HepG2 (cell line): ENCODE measurements around the gene LBR. TPM values are rescaled to one million over a fixed set of nuclear protein-coding genes. Genes with fewer than 3 reads are reported as not detected.
A peak's percentile ranks its signal among the peaks of the same experiment; 100 is the strongest.

ENCODE experiments used
- ATAC-seq: fragments of 200-7000 bp; cut with Tn5 transposase; 3 replicates; pipeline ENCODE4 v1.9.1; 2020; ENCODE audit warnings: mild to moderate bottlenecking, moderate library complexity
- BruUV-seq: library from RNA; stranded (reverse); fragments of 400-500 nt; replicated peaks from 2 replicates; lab custom pipeline; 2021; lab: Mats Ljungman, UMichigan
- CTCF ChIA-PET: fragments of 300-600 bp; formaldehyde crosslinking; extraction: SDS; loops from one replicate; lab custom pipeline; 2021; ENCODE audit warnings: low total read pairs, inconsistent platforms, low intra/inter-chr PET ratio; lab: Yijun Ruan, JAX
- POLR2A ChIA-PET: fragments of 350-600 bp; sonication (Branson Sonifier 250); formaldehyde crosslinking; loops from one replicate; lab custom pipeline; 2020; ENCODE audit warnings: antibody characterized with exemption, inconsistent platforms; lab: Yijun Ruan, JAX
- DNase-seq: peaks from one replicate; pipeline ENCODE4 v3.0.0-alpha.2; 2015; ENCODE audit warnings: low spot score
- FAIRE-seq: peaks from 3 replicates; lab custom pipeline; 2011; peaks lifted over from hg19 to GRCh38; lab: Jason Lieb, UNC
- H2AFZ ChIP-seq: one replicate; pipeline ENCODE4 v1.6.1; 2011; ENCODE audit warnings: low read length, inconsistent platforms
- H3K27ac ChIP-seq: fragments of 300-600 bp; 3 replicates; pipeline ENCODE4 v1.8.0; 2011; ENCODE audit warnings: mixed run types, mild to moderate bottlenecking, mixed read lengths, low read length, inconsistent platforms; ENCODE audit not compliant: insufficient read depth; ENCODE audit errors: extremely low read length
- H3K27me3 ChIP-seq, 2 experiments: fragments of 200-600 bp in 1 of 2; 2 replicates in 1 of 2; 3 replicates in 1 of 2; pipeline versions ENCODE4 v1.6.0 to v1.8.0; 2011; ENCODE audit warnings: low read length in 2 of 2, mild to moderate bottlenecking in 2 of 2, moderate library complexity in 2 of 2, inconsistent platforms in 1 of 2; ENCODE audit not compliant: insufficient read depth in 2 of 2, control insufficient read depth in 1 of 2
- H3K36me3 ChIP-seq, 2 experiments: fragments of 200-600 bp in 1 of 2; replicated peaks in 1 of 2; 2 replicates in 1 of 2; 3 replicates in 1 of 2; pipeline versions ENCODE4 v1.5.1 to v1.8.0; 2011; ENCODE audit warnings: low read length in 2 of 2, inconsistent platforms in 1 of 2; ENCODE audit not compliant: insufficient read depth in 2 of 2, control insufficient read depth in 1 of 2
- H3K4me1 ChIP-seq: 2 replicates; pipeline ENCODE4 v1.5.1; 2012; ENCODE audit warnings: low read length, inconsistent platforms; ENCODE audit not compliant: insufficient read depth
- H3K4me2 ChIP-seq: 2 replicates; pipeline ENCODE4 v1.6.0; 2011; ENCODE audit warnings: low read depth, low read length, inconsistent platforms
- H3K4me3 ChIP-seq, 3 experiments: fragments of 200-600 bp in 1 of 3; sonication (generic), shearing (Covaris generic) in 1 of 3; replicated peaks in 1 of 3; 2 replicates each; pipeline ENCODE4 v1.5.1; 2011 to 2016; ENCODE audit warnings: low read length in 3 of 3, inconsistent platforms in 2 of 3, low read depth in 2 of 3, mild to moderate bottlenecking in 2 of 3, control low read depth in 1 of 3, mixed read lengths in 1 of 3; ENCODE audit not compliant: insufficient read depth in 1 of 3
- H3K79me2 ChIP-seq: one replicate; pipeline ENCODE4 v1.6.1; 2011; ENCODE audit warnings: low read length, inconsistent platforms; ENCODE audit not compliant: insufficient read depth
- H3K9ac ChIP-seq: 2 replicates; pipeline ENCODE4 v1.6.0; 2011; ENCODE audit warnings: mild to moderate bottlenecking, low read depth, low read length, inconsistent platforms; ENCODE audit not compliant: insufficient read depth
- H3K9me3 ChIP-seq: 2 replicates; pipeline ENCODE4 v1.5.1; 2012; ENCODE audit warnings: mild to moderate bottlenecking, low read length
- H4K20me1 ChIP-seq: 2 replicates; pipeline ENCODE4 v1.6.0; 2011; ENCODE audit warnings: inconsistent platforms, mild to moderate bottlenecking, low read length, moderate library complexity; ENCODE audit not compliant: insufficient read depth
- ARNT ChIP-seq: fragments of 450-650 bp; IDR thresholded peaks from 2 replicates; pipeline ENCODE4 v1.6.1; 2017
- HMGXB4 ChIP-seq, 2 experiments: sonication (generic) in 1 of 2; formaldehyde crosslinking in 1 of 2; IDR thresholded peaks; 2 replicates each; pipeline versions ENCODE4 v1.4.0 to v1.6.1; 2018 to 2020; ENCODE audit warnings: missing genetic modification reagents in 2 of 2, borderline replicate concordance in 1 of 2, low read depth in 1 of 2, mild to moderate bottlenecking in 1 of 2, missing biosample characterization in 1 of 2
- SOX5 ChIP-seq: IDR thresholded peaks from 2 replicates; pipeline ENCODE4 v1.6.1; 2016; ENCODE audit warnings: borderline replicate concordance
- ZKSCAN8 ChIP-seq: IDR thresholded peaks from 2 replicates; pipeline ENCODE4 v1.6.1; 2016; ENCODE audit warnings: borderline replicate concordance, missing genetic modification reagents, missing compliant biosample characterization
- ZNF567 ChIP-seq: sonication (generic); formaldehyde crosslinking; IDR thresholded peaks from 2 replicates; pipeline ENCODE4 v1.8.1; 2023; ENCODE audit warnings: mild to moderate bottlenecking, missing genetic modification reagents, borderline replicate concordance
- ZNF670 ChIP-seq: sonication (generic); formaldehyde crosslinking; IDR thresholded peaks from 2 replicates; pipeline ENCODE4 v1.8.0; 2022; ENCODE audit warnings: mild to moderate bottlenecking, missing genetic modification reagents, borderline replicate concordance
- ZSCAN25 ChIP-seq: sonication (generic); formaldehyde crosslinking; IDR thresholded peaks from 2 replicates; pipeline ENCODE4 v1.8.0; 2022; ENCODE audit warnings: mild to moderate bottlenecking, missing genetic modification reagents
- ZSCAN31 ChIP-seq: sonication (generic); formaldehyde crosslinking; IDR thresholded peaks from 2 replicates; pipeline ENCODE4 v1.5.0; 2020; ENCODE audit warnings: low read depth, mild to moderate bottlenecking, missing genetic modification reagents
- WGBS: methylation state at CpG from one replicate; pipeline ENCODE4 v1.1.6; 2017; ENCODE audit warnings: low lambda C conversion rate; 5-methylcytosine and 5-hydroxymethylcytosine counted together
- in situ Hi-C: cut with HindIII; loops from 2 replicates; pipeline ENCODE4 v1.10.0; 2017; ENCODE audit warnings: low pct_unique_long_range_greater_than_20kb; ENCODE audit not compliant: extremely low pct_ligation_motif_present
- intact Hi-C: fragments of 100-400 bp; cut with micrococcal nuclease; formaldehyde crosslinking; loops from one replicate; pipeline ENCODE4 v1.10.0; 2022; ENCODE audit not compliant: unreplicated experiment
- polyA plus RNA-seq, 8 experiments: library from polyadenylated mRNA; depleted of rRNA in 3 of 8; stranded (reverse) in 7 of 8; unstranded in 1 of 8; fragments of >200 nt; fragmentation: Illumina TruSeq in 4 of 8; extraction: Trizol in 4 of 8; gene quantifications; 2 replicates each; pipeline versions ENCODE4 v1.2.1 to v1.2.3, GENCODE V29; 2011 to 2016; ENCODE audit warnings: low read depth in 4 of 8, missing spikeins in 1 of 8, mixed read lengths in 1 of 8; ENCODE audit not compliant: insufficient read depth in 1 of 8
- total RNA-seq, 5 experiments: library from RNA; depleted of rRNA; stranded (reverse); fragments of >200 nt; fragmentation: Illumina TruSeq; extraction: Trizol; gene quantifications; 2 replicates each; pipeline ENCODE4 v1.2.3, GENCODE V29; 2016; ENCODE audit warnings: low read depth in 1 of 5
- TF ChIP-seq, protein P1 (sequence below): sonication (generic); formaldehyde crosslinking; IDR thresholded peaks from 2 replicates; pipeline ENCODE4 v1.9.0; 2022; ENCODE audit warnings: low read depth, missing genetic modification reagents

Gene LBR
- total and polyA plus RNA-seq, 2 of the 13 experiments (the other 11 are each of a cell fraction or from before 2014, with no cell fraction given): 38.9 to 76.7 TPM

- FAIRE-seq: no peak
- CTCF ChIA-PET: no interaction called here
- H3K9ac ChIP-seq: no peak overlapping the region; the same call in 1 of the 2 replicates
- in situ Hi-C loops (no loop called here), intact Hi-C loops (no loop called here)
- H3K9me3 ChIP-seq: no peaks in the 10 kb centered on the region
- no peaks in the 10 kb centered on the region; a peak in 1 of 5 replicates for H3K27me3 ChIP-seq
- peak overlapping the region in 1 of 3 experiments; percentile 95; a peak in 1 of 6 replicates for H3K4me3 ChIP-seq
- no peak for TF ChIP-seq ZNF567
- TF ChIP-seq ZNF670 (CRISPR knock-in tag): no peak
- no peak for TF ChIP-seq ZSCAN31
- TF ChIP-seq ZSCAN25 (CRISPR knock-in tag): no peak
- TF ChIP-seq ZKSCAN8 (CRISPR knock-in tag): no peak
- TF ChIP-seq, protein P1, sequence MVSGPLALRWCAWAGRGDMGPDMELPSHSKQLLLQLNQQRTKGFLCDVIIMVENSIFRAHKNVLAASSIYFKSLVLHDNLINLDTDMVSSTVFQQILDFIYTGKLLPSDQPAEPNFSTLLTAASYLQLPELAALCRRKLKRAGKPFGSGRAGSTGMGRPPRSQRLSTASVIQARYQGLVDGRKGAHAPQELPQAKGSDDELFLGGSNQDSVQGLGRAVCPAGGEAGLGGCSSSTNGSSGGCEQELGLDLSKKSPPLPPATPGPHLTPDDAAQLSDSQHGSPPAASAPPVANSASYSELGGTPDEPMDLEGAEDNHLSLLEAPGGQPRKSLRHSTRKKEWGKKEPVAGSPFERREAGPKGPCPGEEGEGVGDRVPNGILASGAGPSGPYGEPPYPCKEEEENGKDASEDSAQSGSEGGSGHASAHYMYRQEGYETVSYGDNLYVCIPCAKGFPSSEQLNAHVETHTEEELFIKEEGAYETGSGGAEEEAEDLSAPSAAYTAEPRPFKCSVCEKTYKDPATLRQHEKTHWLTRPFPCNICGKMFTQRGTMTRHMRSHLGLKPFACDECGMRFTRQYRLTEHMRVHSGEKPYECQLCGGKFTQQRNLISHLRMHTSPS (CRISPR knock-in tag): no peak
- no peak for TF ChIP-seq ARNT
- TF ChIP-seq HMGXB4 (CRISPR knock-in tag; IDR thresholded peaks at IDR 0.05; ENCODE audit: borderline replicate concordance in 1 of 2, low read depth in 1 of 2): no peak
- no peak for TF ChIP-seq SOX5 (CRISPR knock-in tag)
- POLR2A ChIA-PET: interaction anchor here (1.0 to 1.3 kb wide), 2 partner anchors 12 to 638 kb away, joined by 3 to 4 read pairs; partner anchors contain the start of gene H3-3A
- peaks cover 52% of the 10 kb centered on the region for H3K4me1 ChIP-seq
- peaks cover 17% of the 10 kb centered on the region for H4K20me1 ChIP-seq
- ATAC-seq: no peak
- no peak overlapping the region for H3K27ac ChIP-seq
- peaks cover 0 to 30% of the 10 kb centered on the region in 2 experiments; a peak in 2 of 5 replicates for H3K36me3 ChIP-seq
- BruUV-seq: no TSS peak
- no peak overlapping the region for H2AFZ ChIP-seq
- WGBS: 73% methylated on average over 5 of the region's 6 CpGs
- DNase-seq: no peak
- H3K4me2 ChIP-seq: peak overlapping the region; percentile 92
- peaks cover 69% of the 10 kb centered on the region for H3K79me2 ChIP-seq
These were observed 3.2 kb downstream of the LBR start for GRCh38 chr1:225424562-225425200.
